Muscle of arm (tissue), 12 donors: ENCODE data around the gene FRK. TPM values are rescaled to one million over a fixed set of nuclear protein-coding genes. Genes with fewer than 3 reads are reported as not detected.
"Not testable (repeated sequence)": the region's sequence is repeated elsewhere in the genome, so short reads cannot be mapped to it uniquely, and the experiment has no call there.

Source experiments
- DNase-seq: peaks from one replicate; pipeline ENCODE4 v3.0.0-alpha.2; 2013
- polyA plus RNA-seq, 12 donors: library from polyadenylated mRNA; unstranded; fragments of 120-200 nt; gene quantifications; one replicate each; pipeline ENCODE4 v1.2.1, GENCODE V29; 2013; ENCODE audit not compliant: insufficient read length in 12 of 12

Gene FRK
- polyA plus RNA-seq, 12 donors, result 0.42 to 2.2 (median 0.68) TPM; not detected in 1

DNA sequence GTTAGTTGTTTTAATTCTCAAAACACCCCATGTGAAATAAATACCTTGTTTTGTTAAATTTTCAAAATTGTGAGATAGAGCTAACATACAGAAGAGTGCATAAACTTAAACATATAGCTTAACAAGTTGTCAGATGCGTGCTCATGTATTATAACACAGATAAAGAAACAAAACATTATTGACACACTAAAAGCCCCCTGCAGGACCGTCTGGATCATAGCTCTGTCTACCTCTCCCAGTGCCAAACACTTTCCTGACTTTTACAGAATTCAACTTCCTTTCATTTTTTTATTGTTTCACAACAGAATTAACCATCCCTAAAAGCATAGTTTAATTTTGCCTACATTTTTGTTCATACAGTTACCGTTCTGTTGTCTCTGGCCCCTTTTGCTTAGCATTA, 17.8 kb upstream of the FRK start:
- no peak for DNase-seq

DNA sequence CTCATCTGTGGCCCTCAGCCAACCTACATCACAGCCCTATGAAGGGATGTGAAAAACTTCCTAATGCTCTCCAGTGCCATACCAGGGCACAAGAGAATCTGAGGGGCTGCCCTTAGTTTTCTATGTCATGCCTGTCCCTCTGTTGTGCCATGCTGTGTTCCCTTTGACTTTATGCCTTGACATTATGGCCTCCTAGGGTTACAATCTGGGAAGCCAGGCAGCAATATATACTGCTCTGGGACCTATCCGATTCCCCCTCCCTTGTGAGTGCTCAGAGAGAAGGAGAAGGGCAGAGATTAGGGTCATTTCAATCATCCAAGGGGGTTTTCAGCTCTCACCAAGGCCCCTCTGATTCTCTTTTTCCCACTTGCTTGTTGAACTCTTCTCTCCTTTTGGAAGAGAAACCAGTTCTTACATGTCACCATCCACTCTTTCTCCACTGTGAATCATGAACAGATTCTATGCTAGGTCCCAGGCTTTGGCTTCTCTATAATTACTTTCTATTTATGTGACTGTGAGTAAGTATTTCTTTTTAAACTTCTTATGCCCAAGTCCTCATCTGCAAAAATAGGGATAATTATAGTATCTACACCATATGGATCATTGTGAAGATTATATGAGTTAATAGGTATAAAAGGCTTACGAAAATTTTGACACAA, 14.2 kb upstream of the FRK start:
- DNase-seq, result no peak

DNA sequence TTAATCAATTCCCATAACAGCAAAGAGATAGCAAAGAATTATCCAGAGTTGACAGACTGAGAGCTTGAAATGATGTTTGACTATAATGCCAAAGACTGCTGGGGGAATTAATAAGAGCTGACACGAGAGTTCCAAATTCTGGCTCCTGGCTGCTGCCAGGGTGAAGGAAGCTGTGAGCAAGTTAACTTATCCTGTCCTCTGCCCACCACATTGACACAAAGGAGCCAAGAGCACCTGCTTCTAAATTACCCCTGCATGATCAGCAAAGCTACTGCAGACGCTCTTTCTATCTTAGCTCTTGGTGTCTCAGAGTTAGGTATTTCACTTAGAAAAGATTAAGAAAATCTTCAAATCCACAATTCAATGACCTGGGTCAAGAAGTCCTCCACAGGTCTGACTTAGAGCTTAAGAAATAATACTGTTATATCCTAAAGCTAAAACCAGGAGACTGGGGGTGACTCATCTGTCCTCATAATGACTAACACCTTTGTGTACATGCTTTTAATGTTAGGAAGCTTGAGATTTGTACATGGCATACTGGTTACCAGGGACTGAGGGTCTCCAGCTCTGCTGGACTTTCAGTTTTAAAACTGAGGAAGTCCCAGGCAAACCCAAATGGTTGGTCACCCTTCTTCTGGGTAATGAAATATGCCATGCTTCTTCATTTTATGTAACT, 13.2 kb upstream of the FRK start:
- DNase-seq, result no peak

DNA sequence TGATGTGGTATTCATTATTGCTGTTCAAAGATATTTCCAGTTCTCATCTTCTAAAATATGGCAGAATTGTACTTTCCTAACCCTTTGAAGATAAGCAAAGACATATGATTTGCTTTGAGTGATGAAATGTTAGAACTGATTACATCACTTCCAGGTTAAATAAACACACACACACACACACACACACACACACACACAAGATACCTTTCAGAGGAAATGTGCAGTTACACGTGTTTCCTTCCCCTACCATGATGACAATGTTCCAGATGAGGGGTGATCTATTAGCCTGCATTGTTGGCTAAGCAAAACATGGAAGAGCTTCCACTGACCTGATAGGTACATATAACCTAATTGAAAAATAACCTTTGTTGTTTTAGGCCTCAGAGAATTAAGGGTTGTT, 11.7 kb upstream of the FRK start:
- DNase-seq, result no peak

DNA sequence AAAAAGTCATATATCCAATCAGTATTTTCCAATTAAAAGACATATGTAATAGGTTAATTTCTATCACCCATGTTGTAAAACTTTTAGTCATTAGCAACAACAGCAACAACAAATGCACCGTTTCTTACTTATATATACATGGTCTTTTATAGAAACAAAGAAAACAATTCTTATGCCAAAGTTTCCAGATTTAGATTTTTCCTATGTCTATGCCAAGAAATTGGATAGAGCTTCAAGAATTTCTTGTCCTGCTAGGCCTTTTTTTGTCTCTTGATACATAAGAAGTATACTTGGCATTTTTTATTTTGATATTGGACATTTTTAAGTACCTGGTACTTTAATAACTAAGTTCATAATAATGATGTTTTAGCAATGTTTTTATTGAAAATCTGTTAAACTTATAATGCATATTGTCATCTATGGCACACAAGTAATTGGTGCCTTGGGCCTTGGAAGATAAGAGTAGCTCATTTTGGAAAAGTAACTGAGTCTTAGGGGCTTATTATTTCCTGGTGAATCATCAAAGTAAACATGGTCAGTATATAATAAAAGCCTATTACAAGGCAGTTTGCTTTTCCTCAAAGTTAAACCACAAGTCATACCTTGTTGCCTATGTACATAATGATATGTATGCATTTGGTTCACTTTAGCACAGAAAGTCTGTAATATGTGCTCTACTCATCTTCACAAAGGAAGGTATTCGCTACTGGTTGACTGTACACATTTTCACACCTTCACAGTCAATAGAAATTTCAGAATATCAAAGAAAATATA, 10.1 kb upstream of the FRK start:
- DNase-seq, result no peak

DNA sequence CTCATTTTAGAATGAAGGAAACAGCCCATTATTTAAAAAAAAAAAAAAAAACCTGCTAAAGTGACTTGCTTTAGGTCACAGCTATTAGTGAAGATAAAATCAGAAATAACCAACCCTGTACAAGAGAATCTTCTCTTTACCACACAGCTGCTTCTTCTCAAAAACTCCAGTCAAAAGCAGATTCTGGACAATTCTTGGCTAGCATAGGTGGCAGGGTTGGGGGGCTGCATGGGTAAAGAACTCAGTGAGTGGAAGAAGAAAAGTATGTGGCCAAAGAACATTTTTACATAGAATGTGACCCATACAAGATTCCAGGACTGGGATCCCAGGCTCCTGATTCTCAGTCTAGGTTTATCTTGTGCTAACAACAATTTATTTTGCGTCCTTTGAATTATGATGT, 9.4 kb upstream of the FRK start:
- no peak for DNase-seq

DNA sequence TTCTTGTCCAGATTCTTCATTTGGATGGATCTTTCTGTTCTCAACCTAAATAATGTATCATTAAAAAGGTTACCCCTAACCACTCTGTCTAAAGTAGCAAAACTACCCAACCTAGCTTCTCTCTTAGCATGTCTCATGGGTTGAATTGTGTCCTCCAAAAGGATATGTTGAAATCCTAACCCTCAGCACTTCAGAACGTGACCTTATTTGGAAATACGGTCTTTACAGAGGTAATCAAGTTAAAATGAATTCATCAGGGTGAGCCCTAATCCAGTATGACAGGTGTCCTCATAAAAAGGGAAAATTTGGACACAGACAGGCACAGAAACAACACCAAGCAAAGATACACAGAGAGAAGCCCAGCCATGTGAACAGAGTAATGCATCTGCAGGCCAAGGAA, 6.1 kb upstream of the FRK start:
- no peak for DNase-seq

DNA sequence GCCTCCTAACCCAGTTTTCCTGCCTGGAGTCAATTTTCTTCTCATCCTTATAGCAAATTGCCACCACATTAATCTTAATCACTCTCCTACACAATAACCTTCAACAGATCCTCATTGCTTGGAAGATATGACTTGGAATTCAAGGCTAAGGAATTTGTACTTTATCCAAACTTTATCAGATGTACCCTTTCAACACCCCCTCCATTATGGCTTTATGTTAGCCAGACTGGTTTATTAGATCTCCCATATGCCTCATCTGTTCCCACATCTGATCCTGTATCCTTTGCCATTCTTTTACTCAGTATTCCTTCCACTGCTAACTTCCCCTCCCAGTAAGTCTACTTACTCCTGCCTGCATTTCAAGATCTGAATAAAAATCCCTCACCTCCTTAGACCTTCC, 4.0 kb upstream of the FRK start:
- DNase-seq, result no peak

DNA sequence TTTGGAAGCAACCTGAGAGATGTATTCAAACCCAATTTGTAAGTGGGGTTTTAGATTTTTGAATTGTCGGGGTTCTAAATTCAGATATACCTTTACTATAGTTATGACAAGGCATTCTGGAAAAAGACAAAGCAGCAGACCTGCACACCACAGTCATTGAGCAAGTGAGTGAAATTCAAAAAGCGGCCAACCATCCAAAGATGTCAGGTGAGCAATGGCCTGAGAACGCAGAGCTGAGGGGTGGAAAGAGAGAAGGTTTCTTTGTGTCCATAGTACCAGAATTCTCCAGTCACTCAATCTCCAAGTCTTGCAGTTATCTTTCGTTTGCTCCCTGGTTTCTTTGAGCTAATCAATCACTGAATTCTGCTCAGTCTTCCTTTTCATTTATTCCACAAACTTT, 1.8 kb upstream of the FRK start:
- DNase-seq, result no peak

DNA sequence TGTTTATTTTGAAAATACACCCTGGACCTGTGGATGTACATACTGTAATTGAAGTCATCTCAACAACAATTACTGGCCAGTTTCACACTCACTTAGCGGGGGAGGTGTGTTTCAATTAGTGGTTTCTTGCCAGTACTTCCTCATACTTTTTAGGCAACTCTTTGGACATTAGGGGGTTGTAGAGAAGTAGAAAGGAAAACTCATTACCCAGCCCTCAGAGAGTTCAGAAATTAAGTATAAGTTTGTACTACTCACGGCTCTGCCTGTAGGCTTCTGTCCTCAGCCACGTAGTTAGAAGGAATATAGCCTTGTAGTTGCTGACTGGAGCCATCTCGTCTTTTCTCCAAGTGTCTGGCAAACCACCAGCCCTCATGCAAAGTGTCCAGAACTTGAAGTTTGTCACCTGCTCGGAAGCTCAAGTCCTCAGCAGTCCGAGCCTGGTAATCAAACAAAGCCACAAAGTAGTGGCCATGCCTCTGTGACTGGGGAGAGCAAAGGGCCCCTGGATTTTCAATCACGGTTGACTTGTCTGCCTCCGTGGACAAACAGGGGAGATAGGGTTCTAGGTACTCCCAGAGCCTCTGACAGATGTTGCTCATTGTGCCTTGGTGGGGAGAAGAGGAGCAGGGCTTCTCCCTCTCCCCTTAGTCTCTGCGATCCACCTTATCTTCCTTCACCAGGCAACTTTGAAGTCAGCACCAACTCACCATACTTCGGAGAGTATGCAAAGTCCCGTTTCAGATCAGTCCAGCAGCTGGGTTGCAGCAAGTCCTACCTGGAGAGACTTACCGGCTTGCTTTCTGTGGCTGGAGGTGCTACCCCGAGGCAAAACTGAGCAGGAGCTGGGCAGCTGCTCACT, 749 bp downstream of the FRK start:
- no peak for DNase-seq

DNA sequence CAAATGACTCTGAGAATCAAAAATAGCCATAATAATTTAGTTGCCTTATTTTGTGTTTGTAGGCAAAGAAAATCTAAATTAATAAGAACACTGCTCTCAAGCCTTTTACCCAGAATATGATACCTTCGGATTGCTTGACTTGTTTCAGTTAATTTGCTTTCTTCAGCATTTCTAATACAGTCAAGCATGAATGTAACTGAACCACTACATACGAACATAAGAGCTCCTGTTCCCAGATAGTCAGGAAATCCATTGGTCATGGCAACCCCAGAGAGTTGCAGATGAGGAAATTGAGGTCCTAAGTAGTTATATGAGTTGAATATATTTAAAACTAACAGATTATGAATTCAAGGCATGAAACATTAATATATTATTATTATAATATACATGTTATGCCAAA, 2.9 kb downstream of the FRK start:
- no peak for DNase-seq

DNA sequence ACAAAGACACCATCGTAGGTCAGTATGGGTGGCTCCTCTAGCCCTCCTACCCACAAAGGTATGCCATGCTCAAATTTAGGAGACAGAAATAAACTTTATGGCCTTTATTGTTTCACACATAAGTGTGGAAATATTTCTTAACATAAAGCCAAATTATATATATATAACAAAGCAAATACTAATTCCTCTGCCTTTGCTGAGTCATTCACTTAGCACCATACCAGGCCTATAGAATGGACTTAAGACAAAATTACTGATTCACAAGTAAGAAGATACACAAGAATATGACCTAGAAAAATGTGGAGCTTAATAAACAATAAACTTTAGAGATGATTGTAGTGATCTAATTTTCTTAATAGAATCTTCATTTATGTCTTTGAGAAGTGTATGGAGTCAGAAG, 5.2 kb downstream of the FRK start:
- DNase-seq, result no peak

DNA sequence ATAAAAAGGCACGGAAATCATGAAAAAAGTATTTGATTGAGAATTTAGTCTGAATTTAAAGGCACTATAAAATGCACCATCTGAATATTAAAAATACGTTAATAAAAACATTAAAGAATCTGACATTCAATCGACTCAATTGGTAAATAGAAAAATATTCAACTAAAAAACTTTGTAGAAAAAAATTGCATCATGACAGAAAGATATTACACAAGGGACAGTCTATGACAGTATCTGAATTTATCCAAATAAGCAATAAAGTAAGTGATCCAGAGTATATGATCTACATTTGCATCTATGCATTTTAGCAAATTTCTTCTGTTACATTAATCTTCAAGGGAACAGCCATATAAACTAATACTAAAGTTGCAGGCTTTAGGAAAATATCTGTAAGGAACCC, 9.4 kb downstream of the FRK start:
- DNase-seq, result no peak

DNA sequence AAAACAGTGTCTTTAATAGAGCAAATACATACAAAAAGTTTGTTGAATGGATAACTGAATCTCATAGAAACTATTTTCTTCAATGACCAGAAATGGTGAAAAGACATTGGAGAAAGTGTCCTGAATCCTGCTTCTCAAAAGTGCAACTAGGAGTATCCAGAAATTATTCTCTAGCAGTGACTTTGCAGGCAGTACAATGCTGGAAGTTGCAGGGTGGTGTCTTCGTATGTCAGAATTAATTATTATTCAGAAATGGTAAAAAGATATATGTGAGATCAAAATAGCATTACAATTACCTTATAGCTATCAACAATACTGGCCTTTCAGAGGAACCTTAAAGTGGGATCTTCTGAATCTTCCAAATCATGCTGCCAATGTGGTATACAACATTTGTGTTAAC, 10.0 kb downstream of the FRK start:
- DNase-seq, result no peak

DNA sequence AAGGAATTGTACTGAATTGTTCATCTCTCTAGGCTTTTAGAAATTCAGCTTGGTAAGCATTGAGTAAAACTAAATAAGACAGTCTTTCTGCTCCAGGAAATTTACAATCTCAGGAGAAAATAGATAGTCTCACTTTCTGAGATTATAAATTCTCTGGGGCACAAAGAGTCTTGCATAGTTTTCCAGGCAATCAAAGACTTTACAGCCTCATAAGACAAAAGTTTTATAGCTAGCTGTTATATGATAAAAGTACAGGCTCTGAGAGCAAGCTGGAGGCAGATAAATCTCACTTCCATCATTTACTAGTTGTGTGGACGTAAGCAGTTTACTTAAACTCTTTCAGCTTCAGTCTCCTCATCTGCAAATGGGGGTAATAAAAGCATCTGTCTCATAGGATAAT, 11.4 kb downstream of the FRK start:
- no peak for DNase-seq

DNA sequence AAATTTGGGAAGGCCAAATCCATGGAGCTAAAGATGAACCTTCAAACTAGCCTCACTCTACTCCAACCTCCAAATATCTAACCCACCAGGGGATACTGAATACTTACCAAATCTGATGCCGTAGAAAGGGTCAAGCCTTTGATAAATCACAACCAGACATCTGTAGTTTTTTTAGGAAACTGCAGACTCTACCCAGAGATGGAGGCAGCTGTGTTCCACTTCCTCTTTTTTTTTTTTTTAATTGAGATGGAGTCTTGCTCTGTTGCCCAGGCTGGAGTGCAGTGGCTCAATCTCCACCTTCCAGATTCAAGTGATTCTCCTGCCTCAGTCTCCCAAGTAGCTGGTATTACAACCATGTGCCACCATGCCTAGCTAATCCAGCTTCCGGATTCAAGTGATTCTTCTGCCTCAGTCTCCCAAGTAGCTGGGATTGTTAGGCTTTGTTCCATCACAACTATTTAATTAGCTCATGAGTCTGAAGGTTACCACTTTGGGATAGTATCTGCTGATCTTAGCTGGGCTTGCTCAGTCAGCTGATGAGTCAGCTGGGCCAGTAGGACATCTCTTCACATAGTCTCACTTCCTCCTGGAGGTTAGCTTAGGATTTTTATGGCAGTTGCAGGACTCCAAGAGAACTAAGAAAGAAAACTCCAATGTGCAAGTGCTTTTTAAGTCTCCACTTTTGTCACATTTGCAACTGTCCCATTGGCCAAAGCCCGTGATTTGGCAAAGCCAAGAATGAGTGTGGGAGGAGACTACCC, 13.3 kb downstream of the FRK start:
- no peak for DNase-seq

DNA sequence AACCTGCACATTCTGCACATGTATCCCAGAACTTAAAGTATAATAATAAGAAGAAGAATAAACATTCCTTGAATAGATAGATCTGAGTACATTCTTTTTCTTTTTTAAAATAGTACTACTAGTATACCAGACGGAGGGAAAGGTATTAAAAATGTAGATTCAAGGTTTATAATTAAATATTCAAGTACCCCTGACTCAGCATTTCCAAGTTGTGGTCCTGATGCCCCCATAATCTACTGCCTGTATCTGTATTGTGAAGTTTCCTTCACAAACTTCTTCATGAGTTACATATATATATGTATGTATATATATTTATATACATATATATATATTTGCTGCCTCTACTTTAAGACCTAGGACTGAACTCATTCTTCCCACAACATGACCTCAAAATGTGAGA, 14.0 kb downstream of the FRK start:
- DNase-seq, result no peak

DNA sequence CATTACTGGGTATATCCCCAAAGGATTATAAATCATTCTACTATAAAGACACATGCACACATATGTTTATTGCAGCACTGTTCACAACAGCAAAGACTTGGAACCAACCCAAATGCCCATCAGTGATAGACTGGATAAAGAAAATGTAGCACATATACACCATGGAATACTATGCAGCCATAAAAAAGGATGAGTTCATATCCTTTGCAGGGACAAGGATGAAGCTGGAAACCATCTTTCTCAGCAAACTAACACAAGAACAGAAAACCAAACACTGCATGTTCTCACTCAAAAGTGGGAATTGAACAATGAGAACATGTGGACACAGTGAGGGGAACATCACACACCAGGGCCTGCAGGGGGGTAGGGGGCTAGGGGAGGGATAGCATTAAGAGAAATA, 14.4 kb downstream of the FRK start:
- DNase-seq, result not testable (repeated sequence)

DNA sequence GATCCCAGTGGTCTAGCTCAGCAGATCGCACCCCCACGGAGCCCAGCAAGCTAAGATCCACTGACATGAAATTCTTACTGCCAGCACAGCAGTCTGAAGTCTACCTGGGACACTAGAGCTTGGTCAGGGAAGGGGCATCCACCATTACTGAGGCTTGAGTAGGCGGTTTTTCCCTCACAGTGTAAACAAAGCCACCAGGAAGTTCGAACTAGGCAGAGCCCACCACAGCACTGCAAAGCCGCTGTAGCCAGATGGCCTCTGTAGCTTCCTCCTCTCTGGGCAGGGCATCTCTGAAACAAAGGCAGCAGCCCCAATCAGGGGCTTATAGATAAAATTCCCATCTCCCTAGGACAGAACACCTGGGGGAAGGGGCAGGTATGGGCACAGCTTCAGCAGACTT, 18.8 kb downstream of the FRK start:
- no peak for DNase-seq

DNA sequence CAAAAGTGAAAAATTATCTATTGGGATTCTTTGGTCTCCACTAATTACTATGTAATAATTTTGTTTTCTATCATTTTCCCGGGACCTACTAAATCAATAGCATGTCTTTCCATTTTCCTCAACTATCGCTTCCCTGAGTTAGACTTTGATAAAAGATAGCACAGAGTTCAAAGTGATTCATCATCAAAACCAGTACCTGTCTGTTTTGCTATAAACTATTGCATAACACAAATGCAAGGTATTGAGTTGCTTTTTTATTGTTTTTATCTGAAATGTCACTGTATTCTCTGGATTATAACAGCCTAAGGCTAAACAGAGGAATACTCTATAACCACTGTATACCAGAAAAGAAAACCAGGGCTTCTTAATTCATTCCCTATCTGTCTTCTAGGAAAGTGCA, 19.7 kb downstream of the FRK start:
- no peak for DNase-seq

DNA sequence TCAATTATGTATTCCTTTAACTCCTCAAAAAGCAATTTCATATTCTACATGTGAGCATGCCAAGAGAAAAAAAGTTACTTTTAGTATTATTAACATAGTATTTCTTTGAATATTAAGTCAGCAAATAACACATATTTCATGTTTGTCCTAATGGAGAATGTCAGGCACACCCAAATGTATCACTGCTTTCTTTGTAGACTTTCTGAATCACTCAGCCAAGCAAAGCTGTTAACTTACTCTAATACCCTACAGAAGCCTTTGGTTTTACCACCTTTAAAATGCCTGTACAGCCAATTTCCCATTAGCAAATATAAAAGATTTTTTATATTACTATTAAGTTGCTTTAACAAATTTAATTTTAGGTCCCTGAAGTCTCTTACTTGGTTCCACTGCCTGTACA, 23.8 kb downstream of the FRK start:
- no peak for DNase-seq
